Fibroblast of pulmonary artery (primary cell): ENCODE data around the gene PSAPL1.

Experiments
- DNase-seq: peaks from one replicate; pipeline ENCODE4 v3.0.0-alpha.2; 2010; ENCODE audit warnings: low read depth
- H3K4me3 ChIP-seq: replicated peaks from 2 replicates; pipeline ENCODE4 v1.5.1; 2011; ENCODE audit warnings: low read depth, mild to moderate bottlenecking, control low read depth, low read length, moderate library complexity
- CTCF ChIP-seq: IDR thresholded peaks from 2 replicates; pipeline ENCODE4 v1.5.1; 2011; ENCODE audit warnings: mild to moderate bottlenecking, control low read depth, low read length, inconsistent platforms; ENCODE audit errors: missing control alignments

PSAPL1 gene

GRCh38 chr4:7414736-7415510, 19.8 kb downstream of the PSAPL1 start:
- TF ChIP-seq CTCF: no peak
- DNase-seq: no peak
- no peak overlapping the region for H3K4me3 ChIP-seq

GRCh38 chr4:7414046-7414445, 20.7 kb downstream of the PSAPL1 start:
- TF ChIP-seq CTCF: no peak
- no peak overlapping the region for H3K4me3 ChIP-seq
- no peak for DNase-seq

- H3K4me3 ChIP-seq: no peak overlapping the region
- no peak for TF ChIP-seq CTCF
- no peak for DNase-seq
Measured at GRCh38 chr4:7412554-7412912, 22.2 kb downstream of the PSAPL1 start.

- no peak for DNase-seq
- no peak overlapping the region for H3K4me3 ChIP-seq
- TF ChIP-seq CTCF: no peak
Measured at GRCh38 chr4:7411896-7412553, 22.7 kb downstream of the PSAPL1 start.

GRCh38 chr4:7411491-7411890, 23.2 kb downstream of the PSAPL1 start:
- H3K4me3 ChIP-seq: no peak overlapping the region
- TF ChIP-seq CTCF: no peak
- no peak for DNase-seq

GRCh38 chr4:7410446-7410845, 24.3 kb downstream of the PSAPL1 start:
- no peak for TF ChIP-seq CTCF
- no peak for DNase-seq
- H3K4me3 ChIP-seq: no peak overlapping the region
